Omental fat pad (tissue), 4 donors: ENCODE results near the gene REX1BD. TPM values are rescaled to one million over a fixed set of nuclear protein-coding genes. Genes with fewer than 3 reads are reported as not detected.

Source experiments
- ATAC-seq: fragments of 150-250 bp; one replicate; pipeline ENCODE4 v1.9.1; 2016; ENCODE audit warnings: mild to moderate bottlenecking, moderate library complexity; ENCODE audit not compliant: low FRiP score
- DNase-seq: peaks from one replicate; pipeline ENCODE4 v3.0.0-alpha.2; 2019; ENCODE audit warnings: low spot score
- total RNA-seq, 4 donors: library from RNA; depleted of rRNA; stranded (reverse); fragments of >200 nt; gene quantifications; one replicate each; pipeline ENCODE4 v1.1.0, GENCODE V29; 2016
- TF ChIP-seq, protein P1 (sequence below), 3 donors: fragments of 450-650 bp; IDR thresholded peaks; one replicate each; pipeline ENCODE4 v1.5.1; 2016 to 2017; ENCODE audit warnings: antibody characterized with exemption in 3 of 3, mild to moderate bottlenecking in 3 of 3, moderate library complexity in 2 of 3

Gene REX1BD
- total RNA-seq, 4 donors from 2014 or later, result 79.5 to 127 (median 101) TPM

DNA sequence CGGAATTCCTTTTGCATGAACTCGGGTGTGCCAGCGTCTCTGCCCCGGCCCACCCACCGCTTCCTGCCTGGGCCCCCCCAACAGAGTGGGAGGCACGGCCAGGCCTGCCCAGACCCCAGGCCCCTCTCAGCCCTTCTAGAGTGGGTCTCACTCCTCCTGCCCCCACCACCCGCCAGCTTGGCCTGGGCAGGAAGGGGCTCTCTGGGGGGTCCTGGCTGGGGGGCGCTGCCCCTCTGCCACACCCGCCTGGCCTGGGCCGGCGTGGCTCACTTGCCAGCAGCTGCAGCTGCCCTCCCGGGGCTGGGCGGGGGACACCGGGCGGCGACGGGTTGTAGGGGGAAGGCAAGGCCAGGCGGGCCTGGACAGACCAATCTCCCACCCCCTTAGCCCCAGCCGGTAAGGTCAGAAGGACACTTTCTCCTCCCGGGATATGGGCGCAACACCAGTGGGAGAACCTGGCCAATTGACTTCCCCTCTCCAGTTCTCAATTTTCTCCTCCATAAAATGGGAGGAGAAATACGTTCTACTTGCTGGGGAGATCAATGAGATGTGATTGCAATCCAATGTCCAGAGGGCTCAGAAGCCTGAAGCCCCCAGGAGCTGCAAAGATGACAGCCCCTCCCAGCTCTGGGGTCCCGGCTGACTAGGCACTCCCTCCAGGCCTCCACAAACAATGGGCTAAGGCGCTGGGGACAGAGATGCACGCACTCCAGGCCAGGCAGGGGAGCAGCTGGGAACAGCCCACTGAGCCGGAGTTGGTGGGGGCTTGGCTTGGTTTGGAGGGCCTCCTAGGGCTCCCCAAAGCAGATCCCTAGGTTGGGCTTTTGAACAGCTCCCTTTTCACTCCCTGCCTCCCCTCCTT is 15.6 kb downstream of the REX1BD start:
- ATAC-seq (no peak), DNase-seq (no peak)
- TF ChIP-seq, protein P1, sequence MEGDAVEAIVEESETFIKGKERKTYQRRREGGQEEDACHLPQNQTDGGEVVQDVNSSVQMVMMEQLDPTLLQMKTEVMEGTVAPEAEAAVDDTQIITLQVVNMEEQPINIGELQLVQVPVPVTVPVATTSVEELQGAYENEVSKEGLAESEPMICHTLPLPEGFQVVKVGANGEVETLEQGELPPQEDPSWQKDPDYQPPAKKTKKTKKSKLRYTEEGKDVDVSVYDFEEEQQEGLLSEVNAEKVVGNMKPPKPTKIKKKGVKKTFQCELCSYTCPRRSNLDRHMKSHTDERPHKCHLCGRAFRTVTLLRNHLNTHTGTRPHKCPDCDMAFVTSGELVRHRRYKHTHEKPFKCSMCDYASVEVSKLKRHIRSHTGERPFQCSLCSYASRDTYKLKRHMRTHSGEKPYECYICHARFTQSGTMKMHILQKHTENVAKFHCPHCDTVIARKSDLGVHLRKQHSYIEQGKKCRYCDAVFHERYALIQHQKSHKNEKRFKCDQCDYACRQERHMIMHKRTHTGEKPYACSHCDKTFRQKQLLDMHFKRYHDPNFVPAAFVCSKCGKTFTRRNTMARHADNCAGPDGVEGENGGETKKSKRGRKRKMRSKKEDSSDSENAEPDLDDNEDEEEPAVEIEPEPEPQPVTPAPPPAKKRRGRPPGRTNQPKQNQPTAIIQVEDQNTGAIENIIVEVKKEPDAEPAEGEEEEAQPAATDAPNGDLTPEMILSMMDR (IDR thresholded peaks at IDR 0.05), result no peak

DNA sequence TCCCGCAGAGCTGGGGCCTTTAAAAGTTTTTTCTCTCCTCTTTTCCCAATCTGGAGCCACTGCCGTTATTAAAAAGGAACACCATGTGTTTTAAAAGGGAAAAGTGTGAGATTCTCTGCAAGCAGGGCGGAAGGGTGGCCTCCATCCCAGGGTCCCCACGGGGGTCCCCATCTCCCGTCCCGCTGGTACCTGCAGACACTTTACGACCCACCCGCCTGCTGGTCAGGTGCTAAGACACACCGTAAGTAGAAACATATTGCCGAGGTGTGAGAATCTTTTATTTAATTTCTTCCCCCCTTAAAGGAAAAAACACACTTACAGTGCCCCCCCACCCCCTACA is 16.2 kb downstream of the REX1BD start:
- TF ChIP-seq, protein P1 (IDR thresholded peaks at IDR 0.05), result no peak
- no peak for DNase-seq
- no peak for ATAC-seq

DNA sequence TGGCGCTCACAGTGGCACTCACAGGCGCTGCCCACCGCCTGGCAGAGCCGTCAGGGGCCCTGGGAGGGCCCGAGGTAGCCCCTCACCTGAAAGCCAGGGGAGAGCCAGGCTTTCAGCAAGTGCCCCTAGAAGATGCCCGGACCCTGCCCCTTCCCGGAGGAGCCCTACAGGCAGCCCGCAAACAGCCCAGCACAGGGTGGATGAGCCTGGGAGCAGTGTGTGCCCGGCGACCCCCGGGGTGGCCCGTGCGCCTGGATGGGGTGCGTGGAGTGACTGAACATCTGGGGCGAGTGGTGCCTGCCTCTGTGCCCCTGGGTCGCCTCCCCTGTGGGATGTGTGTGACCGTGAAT is 16.6 kb downstream of the REX1BD start:
- TF ChIP-seq, protein P1 (IDR thresholded peaks at IDR 0.05), result no peak
- ATAC-seq, result no peak
- DNase-seq, result no peak

DNA sequence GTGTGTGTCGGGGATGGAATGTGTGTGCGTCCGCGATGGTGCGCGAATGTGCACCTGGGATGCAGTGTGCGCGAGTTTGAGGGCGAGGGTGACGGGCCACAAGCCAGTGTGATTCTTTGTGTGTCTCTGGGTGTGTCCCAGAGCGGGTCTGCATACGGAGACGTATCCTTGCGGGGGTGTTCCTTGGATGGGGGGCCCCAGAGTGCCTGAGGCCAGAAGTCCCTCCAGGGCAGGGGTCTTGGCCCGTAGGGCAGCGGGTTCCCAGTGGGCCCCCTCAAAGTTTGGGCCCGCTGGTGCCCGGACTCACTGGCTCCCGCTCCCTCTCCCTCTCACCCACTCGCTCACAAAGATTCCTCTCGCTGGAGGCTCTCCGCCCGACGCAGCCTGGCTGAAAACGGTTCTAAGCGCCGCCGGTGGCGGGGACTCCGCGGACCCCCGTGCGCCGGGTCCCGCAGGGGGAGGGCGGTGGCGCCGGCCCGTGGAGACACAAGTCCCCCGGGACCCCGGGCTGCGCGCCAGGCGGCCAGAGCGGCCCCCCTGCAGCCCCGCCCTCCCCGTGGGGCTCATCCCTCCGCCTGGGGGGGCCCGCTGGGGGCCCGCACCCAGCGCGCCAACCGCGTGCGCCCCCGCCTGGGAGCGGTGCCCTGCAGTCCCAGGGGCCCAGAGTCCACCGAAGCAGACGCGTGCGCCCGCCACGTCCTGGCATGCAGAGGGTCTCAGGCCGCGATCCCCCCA is 17.1 kb downstream of the REX1BD start:
- no peak for DNase-seq
- TF ChIP-seq, protein P1 (IDR thresholded peaks at IDR 0.05), result no peak
- no peak for ATAC-seq

DNA sequence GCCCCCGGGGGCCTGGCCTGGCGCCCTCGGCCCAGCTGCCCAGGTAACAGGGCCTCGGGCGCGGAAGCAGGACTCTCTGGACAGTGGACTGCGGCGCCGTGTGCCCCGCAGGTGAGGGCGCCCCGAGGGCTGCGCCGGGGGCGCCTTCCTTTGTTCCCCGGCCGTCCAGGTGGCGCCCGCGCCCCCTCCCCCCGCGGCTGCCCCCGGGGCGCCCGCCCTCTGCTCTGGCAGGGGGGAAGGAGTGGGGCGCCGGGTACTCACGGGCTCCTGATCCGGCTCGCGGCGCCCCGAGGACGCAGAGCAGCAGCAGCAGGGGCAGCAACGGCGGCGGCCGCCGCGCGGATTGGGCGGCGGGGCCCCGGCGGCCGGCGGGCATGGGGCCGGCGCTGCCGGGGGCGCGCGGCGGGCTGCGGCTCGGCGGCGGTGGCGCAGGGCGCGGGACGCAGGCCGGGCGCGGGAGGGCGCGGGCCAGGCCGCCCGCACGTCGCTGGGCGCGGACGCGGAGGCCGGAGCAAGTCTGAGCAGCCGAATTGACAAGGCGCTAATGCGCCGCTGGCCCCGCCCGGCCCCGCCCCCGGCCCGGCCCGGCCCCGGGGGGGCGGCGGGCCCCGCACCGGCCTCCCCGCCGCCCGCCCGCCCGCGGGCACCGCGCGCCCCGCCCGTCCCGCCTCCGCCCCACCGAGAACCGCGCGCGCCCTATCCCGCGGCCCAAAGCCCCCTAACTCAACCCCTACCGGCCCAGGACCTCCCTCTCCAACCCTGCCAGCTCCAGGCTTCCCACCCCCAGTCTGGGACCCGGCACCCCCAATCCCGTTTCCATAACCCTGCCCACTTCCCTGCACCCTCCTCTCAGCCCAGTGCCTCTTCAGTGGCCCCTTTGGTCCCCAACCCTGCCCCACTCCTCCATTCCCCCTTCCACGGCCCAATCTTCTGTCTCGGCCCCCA is 18.0 kb downstream of the REX1BD start, which contains the start of gene CRLF1:
TSS of gene CRLF1 (minus strand) at position 519 of the 945 bp plus-strand sequence. CDS start at position 376, 143 bp downstream.
- ATAC-seq (peak; percentile 20), DNase-seq (no peak)
- TF ChIP-seq, protein P1 (IDR thresholded peaks at IDR 0.05), result no peak

DNA sequence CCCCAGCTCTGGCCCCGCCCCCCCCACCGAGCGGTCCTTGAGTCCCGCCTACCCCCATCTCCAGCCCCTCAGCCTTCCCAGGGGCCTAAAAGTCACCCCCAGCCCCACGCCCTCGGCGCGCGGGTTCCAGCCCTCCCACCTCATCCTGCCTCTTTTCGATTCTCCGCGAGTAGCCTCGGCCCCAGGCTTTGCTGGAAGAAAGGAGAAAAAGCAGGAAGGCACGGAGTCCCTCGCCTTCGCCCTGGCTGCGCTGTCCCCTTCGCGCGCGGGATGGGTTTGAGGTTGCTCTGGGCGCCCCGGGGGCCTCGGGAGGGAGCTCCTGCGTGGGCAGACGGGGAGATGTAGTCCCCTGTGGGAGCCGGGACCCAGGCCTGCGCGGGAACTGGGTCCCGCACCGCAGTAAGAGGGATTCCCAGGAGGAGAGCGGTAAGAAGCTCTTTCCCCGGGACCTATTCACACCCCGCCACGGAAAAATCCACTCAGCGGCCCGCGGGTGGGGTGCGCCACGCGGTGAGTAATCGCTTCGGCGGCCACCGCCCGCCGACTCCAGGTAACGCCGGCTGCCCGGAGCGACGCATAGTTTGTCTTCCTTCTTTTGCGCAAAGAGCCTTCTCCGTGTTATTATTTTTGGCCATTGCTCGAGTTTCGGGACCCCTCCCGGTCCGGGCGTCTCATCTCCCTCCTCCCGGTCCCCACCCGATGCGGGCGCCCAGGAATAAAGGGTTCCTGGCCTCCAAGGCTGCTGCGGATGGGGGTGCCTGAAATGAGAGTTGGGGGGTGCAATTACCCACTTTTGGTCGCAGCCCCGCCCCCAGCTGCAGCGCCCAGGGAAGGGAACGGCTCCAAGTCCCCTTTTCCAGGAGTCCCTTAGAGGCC is 18.9 kb downstream of the REX1BD start:
- TF ChIP-seq, protein P1 (IDR thresholded peaks at IDR 0.05), result no peak

More for the DNA sequence above, 18.9 kb downstream of the REX1BD start:
- ATAC-seq (no peak), DNase-seq (no peak)
